Dermis microvascular lymphatic vessel endothelial cell (primary cell): ENCODE measurements around the gene DCXR. TPM values are rescaled to one million over a fixed set of nuclear protein-coding genes. Genes with fewer than 3 reads are reported as not detected.

Experiments
- DNase-seq, 2 donors: peaks; one replicate each; pipeline versions ENCODE4 v3.0.0 to v3.0.0-alpha.2; 2010; ENCODE audit warnings: low read depth in 2 of 2
- total RNA-seq: library from RNA; depleted of rRNA; stranded (reverse); fragments of >200 nt; gene quantifications from 2 replicates; pipeline ENCODE4 v1.2.1, GENCODE V29; 2014

DCXR gene
- total RNA-seq: 33.1 and 42.7 TPM in 2 replicates

GRCh38 chr17:82037092-82037888, at the start of gene DCXR:
Gene DCXR, minus strand, starts transcription at chr17:82037697. Its CDS starts 15 bp downstream, at chr17:82037682.
- DNase-seq: peak; percentile 81 to 98

GRCh38 chr17:82085931-82086764, 48.7 kb upstream of the DCXR start:
- no peak for DNase-seq

DNA sequence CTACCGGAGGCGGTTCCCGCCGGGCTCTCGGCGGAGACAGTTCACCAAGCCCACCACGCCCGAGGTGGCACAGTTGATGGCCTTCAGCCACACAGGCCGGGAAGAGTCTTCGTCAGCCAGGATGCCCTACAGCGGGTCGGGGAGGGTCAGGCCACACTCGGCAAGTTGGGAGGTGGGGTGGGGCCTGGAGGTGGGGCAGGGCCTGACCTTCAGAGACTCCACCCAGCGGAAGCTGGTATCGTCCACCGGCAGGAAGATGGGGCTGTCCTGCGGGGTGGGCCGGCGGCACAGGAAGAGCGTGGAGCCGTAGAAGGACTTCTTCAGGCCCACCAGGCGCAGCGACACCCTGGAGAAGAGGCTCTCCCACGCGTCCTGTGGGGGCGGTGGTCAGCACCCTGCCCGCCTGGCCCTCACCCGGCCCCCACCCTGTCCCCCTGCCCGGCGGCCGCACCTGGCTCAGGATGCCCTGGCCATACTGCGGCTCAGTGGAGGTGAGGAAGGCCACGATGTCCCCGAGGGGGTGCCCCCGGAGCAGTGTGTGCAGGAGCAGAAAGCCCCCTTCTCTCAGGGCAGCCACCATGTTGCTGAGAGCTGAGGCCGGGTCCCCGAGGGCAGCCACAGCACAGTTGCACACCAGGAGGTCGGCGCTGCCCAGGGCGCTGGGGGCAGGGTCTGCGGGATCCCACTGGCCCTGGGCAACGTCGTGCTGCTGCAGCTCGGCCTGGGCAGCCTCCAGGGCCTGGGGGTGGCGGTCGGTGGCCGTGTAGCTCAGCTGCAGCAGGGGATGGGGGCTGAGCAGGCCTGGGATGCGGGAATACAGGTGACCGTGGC, 47.7 kb upstream of the DCXR start:
- DNase-seq: no peak

DNA sequence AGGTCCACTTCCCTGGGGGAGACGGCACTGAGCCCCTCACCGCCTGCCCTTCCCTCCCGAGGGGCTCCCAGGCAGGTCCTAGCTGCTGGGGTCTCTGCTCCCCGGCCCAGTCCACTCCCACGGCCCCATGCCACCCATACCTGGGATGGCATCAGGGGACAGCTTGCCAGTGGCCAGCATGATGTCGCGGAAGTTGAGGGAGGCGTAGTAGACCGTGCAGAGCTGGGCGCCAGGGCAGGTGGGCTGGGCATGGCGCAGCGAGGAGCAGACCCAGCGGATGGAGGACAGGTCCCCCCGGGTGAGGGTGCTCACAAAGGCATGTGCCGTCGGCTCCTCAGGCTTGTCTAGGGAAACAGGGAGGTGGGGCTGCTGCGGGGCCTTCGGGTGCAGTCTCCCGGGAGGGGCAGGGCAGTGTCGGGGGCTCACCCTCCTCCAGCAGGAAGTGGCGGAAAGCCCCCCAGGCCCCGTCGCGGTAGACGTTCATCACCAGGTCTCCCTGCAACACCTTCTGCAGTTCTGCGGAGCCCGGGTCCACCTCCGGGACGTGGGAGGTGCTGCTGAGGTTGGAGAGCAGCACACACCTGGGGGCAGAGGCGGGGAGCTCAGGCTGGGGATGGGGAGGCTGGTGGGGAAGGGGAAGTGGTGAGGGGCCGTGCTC, 47.0 kb upstream of the DCXR start:
- DNase-seq: no peak

- DNase-seq: no peak
Measured at GRCh38 chr17:82083533-82084359, 46.2 kb upstream of the DCXR start.

GRCh38 chr17:82083009-82083408, 45.5 kb upstream of the DCXR start:
- DNase-seq: no peak

DNA sequence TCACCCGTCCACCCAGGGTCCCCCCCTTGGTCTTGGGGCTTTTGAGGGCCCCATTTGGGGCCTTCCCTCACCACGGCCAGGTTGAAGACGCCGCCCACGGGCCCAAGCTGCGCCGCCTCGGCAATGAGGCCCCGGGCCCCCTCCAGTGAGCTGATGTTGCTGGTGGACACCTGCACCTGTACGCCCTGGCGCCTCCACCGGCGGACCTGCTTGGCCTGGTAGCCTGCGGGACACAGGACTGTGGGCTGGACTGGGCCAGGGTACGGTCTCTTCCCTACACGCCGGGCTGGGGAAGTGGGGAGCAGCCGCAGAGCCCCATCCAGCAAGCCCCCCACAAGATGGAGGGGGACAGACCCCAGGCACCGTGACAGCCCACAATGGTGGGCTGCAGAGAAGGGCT, 45.0 kb upstream of the DCXR start:
- no peak for DNase-seq

- no peak for DNase-seq
Measured at GRCh38 chr17:82081966-82082365, 44.5 kb upstream of the DCXR start.

- no peak for DNase-seq
Measured at GRCh38 chr17:82081546-82081945, 44.0 kb upstream of the DCXR start.

DNA sequence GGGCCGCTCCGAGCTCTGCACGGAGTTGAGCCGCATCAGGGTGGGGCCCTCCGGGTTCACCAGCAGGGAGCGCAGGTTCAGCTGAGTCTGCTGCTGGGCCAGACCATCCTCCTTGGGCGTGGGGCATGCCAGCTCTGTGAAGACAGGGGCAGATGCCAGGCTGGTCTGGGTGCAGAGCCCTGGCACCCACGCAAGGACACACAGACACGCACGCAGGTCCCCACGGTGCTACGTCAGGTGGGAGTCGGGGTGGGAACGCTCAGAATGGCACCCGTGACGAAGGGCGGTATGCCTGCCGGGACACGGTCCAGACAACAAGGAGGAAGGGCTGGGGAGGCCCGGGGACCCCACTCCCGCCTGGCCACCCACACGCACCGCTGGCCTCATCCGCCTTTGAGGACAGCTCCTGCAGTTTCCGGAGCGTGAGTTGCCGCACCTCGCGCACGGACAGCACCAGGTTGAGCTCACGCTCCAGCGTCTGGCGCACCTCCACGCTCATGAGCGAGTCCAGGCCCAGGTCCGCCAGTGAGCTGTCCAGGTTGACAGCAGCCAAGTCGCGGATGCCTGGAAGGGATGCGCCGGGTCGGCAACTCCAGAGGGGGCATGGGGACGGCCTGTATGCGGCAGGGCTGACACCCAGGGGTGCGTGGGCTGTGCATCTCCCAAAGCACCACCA, 43.4 kb upstream of the DCXR start:
- no peak for DNase-seq

- no peak for DNase-seq
Measured at GRCh38 chr17:82080048-82080788, 42.7 kb upstream of the DCXR start.

DNA sequence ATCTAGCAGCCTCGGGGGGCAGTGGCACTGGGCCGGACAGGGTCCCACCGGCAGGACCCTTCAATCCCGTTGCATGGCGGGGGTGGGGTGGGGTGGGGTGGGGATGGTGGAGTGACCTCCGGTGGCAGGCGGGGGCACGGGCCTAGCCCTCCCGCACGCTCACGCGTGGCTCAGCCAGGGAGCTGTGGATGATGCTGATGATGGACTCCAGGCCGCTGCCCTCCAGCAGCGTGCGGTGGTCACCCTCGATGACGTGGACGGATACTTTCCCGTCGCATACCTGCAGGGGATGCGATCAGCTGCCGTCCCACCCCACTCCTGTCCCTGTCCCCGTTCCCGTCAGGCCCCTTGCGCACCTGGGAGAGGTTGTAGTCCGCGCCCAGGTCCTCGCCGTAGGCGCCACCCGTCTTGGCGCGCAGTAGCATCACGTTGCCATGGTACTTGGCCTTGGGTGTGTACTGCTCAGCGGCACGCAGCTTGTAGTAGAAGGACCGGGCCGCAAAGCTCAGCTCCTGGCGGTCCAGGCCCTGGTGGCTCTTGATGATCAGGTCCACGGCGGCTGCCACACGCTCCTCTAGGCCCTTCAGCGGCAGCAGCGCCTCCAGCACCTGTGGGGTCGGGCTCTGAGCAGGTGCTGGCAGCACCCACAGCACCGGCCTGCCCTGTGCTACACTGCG, 41.6 kb upstream of the DCXR start:
- no peak for DNase-seq

DNA sequence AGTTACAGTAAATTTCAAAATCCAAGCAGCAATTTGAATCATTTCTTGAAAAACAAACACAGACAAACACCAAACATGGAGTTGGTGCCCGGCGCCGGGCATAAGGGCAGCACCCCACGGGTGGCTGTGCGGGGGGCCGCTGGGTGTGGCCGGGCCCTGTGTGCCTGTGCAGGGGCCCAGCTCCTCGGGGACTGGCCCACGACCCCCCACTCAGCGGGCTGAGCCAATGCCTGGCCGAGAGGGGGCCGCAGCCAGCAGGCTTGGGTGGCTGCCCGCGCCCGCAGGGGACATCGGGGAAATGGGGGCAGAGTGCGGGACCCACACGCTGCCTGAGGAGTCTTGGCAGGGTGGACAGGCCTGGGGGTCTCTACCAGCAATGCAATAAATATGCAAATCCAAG, 40.9 kb upstream of the DCXR start:
- no peak for DNase-seq

DNA sequence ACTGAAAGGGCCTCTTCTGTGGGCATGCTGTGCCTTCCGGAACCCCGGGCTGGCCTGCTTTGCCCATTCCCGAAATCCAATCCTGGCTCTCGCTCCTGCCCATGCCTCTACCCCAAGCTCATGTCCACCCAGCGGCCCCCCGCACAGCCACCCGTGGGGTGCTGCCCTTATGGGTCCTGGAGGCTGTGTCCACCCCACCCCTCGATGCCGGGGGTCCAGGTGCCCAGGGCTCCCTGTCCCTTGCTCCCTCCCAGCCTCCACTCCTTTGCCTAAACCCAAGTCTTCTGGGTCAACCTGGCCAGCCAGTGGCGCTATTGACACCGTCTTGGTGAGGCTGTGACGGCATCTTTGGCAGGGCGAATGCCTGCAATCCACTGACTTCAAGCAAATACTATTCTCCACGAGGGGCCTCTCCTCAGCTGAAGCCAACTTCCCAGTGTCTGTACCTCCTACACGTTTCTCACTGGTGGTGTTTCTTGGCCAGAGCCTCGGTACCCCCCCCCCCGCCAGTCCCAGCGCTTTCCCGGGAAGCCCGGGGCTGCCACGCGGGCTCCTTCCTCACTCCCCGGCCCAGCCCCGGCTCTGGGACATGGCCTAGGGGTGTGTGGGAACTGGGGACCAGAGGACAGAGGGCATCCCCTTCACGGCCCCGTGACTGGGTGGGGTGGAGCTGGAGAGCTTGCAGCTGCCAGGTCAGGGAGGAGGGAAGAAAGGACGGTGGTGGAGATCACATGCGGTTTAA, 40.3 kb upstream of the DCXR start:
- DNase-seq: no peak

DNA sequence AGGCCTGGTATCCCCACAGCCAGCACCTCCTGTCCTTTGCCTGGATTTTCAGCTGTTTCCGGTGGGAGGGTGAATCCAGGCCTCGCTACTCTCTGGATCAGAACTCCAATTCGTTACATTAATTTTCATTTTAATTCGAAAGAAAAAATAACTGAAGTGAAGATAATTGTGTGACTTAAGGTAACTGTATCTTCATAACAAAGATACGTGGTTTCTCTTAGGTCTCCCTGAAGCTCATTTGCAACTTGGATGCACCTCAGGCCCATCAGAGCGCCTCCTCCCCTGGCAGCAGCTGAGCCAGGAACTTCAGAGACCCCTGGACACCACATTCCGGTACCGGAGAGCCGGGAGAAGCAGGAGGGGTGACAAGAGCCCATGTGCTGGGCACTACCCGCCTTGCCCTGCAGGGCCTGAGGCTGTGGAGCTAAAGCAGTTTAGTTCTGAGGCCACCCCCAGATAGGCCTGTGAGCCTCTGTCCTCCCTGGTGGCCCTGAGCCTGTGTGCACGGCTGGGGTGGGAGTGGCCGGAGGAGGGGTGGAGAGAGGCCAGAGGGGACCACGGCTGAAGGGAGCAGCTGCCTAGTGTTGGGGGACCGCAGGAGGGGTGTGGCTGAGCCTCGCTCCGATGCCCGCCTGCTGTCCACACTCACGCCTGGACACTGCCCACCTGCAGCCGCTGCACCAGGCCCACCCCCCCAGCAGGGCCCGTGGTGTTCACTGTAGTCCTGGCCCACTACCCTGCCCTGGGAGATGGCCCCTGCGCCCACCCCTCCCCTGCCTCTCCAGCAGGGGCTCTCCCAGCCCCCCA, 39.5 kb upstream of the DCXR start:
- DNase-seq: no peak

DNA sequence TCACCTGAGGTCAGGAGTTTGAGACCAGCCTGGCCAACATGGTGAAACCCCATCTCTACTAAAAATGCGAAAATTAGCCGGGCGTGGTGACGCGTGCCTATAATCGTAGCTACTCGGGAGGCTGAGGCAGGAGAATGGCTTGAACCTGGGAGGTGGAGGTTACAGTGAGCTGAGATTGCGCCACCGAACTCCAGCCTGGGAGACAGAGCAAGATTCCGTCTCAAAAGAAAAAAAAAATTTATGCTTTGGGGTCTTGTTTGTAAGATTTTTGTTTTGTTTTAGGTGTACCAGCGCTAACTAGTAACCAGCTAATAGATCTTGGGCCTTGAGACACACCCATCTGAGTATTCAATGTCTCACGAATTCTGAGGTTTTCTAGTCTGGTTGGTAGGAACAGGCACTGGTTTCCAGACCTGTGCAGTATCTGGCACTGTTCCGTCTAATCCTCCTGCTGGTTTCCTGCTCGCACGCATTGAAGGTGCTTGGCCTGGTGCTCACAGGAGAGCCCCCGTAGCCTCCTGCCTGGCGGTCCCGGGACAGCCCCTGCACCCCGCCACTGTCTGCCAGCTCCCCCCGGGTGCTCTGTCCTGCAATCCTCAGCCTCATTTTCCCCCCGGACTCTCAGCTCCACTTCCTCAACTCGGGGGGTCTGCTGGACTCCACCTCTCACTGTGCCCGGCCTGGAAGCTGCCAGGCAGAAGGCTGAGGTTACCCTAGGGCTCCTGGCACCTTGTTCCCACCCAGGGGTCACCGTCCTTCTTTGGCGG, 38.7 kb upstream of the DCXR start:
- no peak for DNase-seq
